Calu3 (cell line): ENCODE results near the gene EEF1AKMT3. TPM values are rescaled to one million over a fixed set of nuclear protein-coding genes. Genes with fewer than 3 reads are reported as not detected.
A peak's percentile ranks its signal among the peaks of the same experiment; 100 is the strongest.

Experiments
- BruUV-seq: library from RNA; stranded (reverse); fragments of 400-500 nt; replicated peaks from 2 replicates; lab custom pipeline; 2021; lab: Mats Ljungman, UMichigan
- CTCF ChIA-PET: fragments of 300-600 bp; sonication (Branson Sonifier 250); formaldehyde crosslinking; loops from one replicate; lab custom pipeline; 2022; ENCODE audit warnings: antibody characterized with exemption; lab: Charles Lee
- DNase-seq: peaks from one replicate; pipeline ENCODE4 v3.0.0; 2022
- H3K27ac Mint-ChIP-seq: one replicate; pipeline ENCODE4 v1.8.0; 2022; ENCODE audit warnings: mixed read lengths; ENCODE audit not compliant: unreplicated experiment
- H3K27me3 Mint-ChIP-seq: one replicate; pipeline ENCODE4 v1.8.0; 2022; ENCODE audit warnings: mixed read lengths; ENCODE audit not compliant: unreplicated experiment
- H3K36me3 Mint-ChIP-seq: one replicate; pipeline ENCODE4 v1.8.0; 2022; ENCODE audit warnings: mild to moderate bottlenecking, moderate library complexity, mixed read lengths; ENCODE audit not compliant: insufficient read depth, unreplicated experiment
- H3K4me1 Mint-ChIP-seq: one replicate; pipeline ENCODE4 v1.8.0; 2022; ENCODE audit warnings: mild to moderate bottlenecking, low read depth, mixed read lengths; ENCODE audit not compliant: unreplicated experiment
- H3K4me3 Mint-ChIP-seq: one replicate; pipeline ENCODE4 v1.8.0; 2022; ENCODE audit warnings: mild to moderate bottlenecking, low read depth, moderate library complexity, mixed read lengths; ENCODE audit not compliant: unreplicated experiment
- H3K9me3 Mint-ChIP-seq: one replicate; pipeline ENCODE4 v1.8.0; 2022; ENCODE audit warnings: low read depth, mixed read lengths; ENCODE audit not compliant: unreplicated experiment
- intact Hi-C: fragments of 100-400 bp; cut with micrococcal nuclease; formaldehyde crosslinking; loops from one replicate; pipeline ENCODE4 v1.10.0; 2022; ENCODE audit not compliant: unreplicated experiment
- total RNA-seq: library from RNA; stranded (reverse); gene quantifications from 2 replicates; pipeline ENCODE4 v1.2.3, GENCODE V29; 2022
- TF ChIP-seq, protein P1 (sequence below): fragments of 200-600 bp; IDR thresholded peaks from one replicate; pipeline ENCODE4 v1.8.0; 2022; ENCODE audit warnings: antibody characterized with exemption; ENCODE audit not compliant: unreplicated experiment

Gene EEF1AKMT3
- total RNA-seq, 1 experiment from 2014 or later = 8.4 TPM

DNA sequence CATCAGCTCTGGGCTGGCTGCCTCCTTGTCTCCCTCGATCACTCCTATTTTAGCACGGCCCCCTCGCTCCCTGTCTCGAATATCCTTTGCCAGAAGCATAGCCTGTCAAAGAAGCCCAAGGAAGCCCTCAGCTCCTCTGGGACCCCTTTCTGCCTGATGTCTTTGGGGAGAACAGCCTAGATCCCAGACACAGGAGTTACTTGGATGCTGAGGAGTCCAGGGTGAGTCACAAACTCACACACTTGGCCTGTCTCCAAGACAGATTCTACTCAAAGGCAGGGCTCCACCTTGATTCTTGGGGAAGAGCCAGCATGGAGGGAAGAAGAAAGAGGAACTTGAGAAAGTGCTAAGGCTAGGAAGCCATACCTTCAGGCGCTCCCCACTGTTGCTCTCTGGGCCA is 38.0 kb downstream of the EEF1AKMT3 start:
- DNase-seq = peak; percentile 27
- Mint-ChIP-seq H3K4me3 (no peak overlapping the region), H3K36me3 (peaks cover 15% of the 10 kb centered on the region), H3K9me3 (no peaks in the 10 kb centered on the region), H3K27ac (no peak overlapping the region), H3K4me1 (peaks cover 9% of the 10 kb centered on the region), H3K27me3 (no peaks in the 10 kb centered on the region)
- no TSS peak for BruUV-seq
- CTCF ChIA-PET = interaction anchor here (0.6 to 1.1 kb wide), 2 partner anchors 8 to 35 kb away, joined by 3 to 4 read pairs; partner anchors contain the start of gene AVIL
- TF ChIP-seq, protein P1, sequence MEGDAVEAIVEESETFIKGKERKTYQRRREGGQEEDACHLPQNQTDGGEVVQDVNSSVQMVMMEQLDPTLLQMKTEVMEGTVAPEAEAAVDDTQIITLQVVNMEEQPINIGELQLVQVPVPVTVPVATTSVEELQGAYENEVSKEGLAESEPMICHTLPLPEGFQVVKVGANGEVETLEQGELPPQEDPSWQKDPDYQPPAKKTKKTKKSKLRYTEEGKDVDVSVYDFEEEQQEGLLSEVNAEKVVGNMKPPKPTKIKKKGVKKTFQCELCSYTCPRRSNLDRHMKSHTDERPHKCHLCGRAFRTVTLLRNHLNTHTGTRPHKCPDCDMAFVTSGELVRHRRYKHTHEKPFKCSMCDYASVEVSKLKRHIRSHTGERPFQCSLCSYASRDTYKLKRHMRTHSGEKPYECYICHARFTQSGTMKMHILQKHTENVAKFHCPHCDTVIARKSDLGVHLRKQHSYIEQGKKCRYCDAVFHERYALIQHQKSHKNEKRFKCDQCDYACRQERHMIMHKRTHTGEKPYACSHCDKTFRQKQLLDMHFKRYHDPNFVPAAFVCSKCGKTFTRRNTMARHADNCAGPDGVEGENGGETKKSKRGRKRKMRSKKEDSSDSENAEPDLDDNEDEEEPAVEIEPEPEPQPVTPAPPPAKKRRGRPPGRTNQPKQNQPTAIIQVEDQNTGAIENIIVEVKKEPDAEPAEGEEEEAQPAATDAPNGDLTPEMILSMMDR = no peak
- intact Hi-C loops = no loop called here

DNA sequence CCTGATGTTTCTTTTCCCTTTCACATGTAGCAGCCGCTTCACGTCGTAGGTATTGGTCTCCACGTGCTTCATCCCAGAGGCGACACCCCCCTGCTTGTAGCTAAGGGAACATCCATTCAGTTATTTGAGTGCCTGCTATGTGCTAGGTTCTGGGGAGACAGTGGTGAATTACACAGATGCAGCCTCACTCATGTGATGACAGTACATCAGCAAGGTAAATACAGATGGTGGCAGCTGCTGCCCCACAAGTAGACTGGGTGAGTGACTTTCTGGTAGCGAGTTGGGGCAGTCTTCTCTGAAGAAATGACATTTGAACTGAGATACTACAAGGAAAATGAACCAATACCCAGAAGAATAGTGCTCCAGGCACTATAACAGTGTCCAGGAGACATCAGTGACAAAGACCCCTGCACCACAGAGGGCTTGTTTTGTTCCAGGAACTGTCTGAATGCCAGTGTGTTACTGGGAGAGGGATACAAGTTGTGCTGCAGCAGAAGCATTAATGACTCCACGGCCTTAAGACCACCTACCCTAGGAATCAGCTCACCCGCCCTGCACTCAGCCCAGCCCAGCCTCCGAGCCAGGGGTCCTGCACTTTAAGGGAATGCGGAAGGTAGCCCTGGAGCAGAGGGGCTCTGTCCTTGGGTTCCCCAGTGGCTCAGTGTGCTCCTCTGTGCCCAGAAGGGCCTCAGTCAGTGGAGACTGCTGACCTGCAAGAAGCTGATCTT is 38.8 kb downstream of the EEF1AKMT3 start:
- BruUV-seq = no TSS peak
- Mint-ChIP-seq H3K9me3 (no peaks in the 10 kb centered on the region), H3K36me3 (peaks cover 15% of the 10 kb centered on the region), H3K27ac (no peak overlapping the region), H3K4me3 (no peak overlapping the region), H3K4me1 (peaks cover 9% of the 10 kb centered on the region), H3K27me3 (no peaks in the 10 kb centered on the region)
- no peak for DNase-seq
- intact Hi-C loops = no loop called here
- CTCF ChIA-PET = interaction anchor here (0.6 kb wide), 1 partner anchor 36 kb away, joined by 3 read pairs; no protein-coding TSS in a partner anchor
- TF ChIP-seq, protein P1 = no peak

DNA sequence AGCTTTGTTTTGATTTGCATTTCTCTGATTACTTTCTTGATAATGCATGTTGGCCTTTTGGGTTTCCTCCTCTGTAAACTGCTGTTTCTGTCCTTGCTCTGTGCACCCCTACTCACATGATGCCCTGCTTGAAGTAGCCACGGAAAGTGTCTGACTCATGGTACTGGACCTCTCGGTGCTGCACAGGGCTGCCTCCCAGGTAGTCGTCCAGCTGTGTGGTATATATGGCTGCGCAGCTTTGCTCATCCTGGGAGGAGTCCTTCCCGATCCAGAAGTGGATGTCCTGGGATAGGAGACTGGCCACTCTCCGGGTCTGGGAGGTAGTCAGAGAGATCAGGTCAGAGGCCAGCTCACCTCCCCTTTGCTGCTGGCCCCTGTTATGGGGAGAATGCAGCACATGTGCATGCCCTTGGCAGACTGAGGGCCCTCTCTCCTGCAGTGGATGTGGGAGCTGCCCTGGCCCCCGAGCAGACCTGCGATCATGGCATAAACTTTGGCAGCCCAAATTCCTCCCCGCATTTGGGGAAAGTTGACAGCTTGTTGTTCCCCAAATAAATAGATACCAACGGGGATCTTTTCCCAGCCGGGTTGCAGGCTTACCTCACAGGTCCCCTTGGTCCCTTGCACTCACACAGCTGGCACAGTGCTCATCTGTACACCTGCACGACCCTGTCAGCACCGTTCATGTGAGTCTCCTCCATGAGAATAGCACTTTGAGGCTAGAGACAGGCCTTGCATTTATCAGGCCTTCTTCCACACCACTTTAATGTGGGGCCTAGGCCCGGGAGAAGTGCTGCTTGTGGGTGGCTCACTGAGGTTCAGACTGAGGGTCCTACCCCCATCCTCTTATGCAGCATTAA is 40.9 kb downstream of the EEF1AKMT3 start:
- CTCF ChIA-PET = no interaction called here
- BruUV-seq = no TSS peak
- TF ChIP-seq, protein P1 = no peak
- Mint-ChIP-seq H3K27me3 (no peaks in the 10 kb centered on the region), H3K27ac (no peak overlapping the region), H3K9me3 (no peaks in the 10 kb centered on the region), H3K4me1 (peaks cover 9% of the 10 kb centered on the region), H3K4me3 (no peak overlapping the region), H3K36me3 (peaks cover 10% of the 10 kb centered on the region)
- no peak for DNase-seq
- intact Hi-C loops = no loop called here

DNA sequence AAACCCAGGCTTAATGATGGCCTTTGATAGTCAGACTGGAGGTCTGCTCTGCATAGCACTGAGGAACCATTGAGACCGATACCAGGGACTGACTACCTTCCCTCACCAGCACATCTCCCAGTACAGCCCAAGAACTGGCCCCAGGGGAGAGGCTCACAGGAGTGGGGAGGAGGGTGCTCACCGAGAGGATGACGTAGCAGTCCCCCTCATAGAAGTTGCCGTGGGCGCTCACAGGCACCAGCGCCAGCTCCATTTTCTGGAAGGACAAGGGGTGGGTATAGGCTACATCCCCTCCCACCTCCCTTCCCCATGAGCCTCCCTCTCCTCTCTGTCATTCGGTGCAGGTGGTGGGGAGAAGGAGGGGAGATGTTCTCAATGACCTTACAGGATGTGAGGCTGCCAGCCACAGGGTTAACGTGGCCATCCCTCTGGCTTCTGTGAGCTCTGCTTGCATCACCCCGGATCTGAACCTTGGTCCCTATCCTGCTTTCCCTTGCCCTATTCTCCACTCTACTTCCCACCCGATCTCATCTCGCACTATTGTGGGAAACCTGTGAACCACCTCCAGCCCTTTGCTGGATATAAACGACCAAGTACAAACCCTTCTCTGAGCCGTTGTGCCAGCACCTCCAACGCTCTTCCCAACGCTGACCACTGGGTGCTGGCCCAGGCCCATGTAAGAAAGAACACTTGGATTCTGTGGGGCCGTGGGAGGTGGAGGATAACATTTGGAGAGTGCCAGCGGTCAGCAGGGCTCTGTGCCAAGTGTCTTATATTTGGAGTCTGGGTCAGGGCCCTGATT is 41.8 kb downstream of the EEF1AKMT3 start:
- Mint-ChIP-seq H3K27ac (no peak overlapping the region), H3K4me3 (no peak overlapping the region), H3K4me1 (peaks cover 17% of the 10 kb centered on the region), H3K27me3 (no peaks in the 10 kb centered on the region), H3K36me3 (peaks cover 18% of the 10 kb centered on the region), H3K9me3 (no peaks in the 10 kb centered on the region)
- CTCF ChIA-PET = interaction anchor here (0.7 kb wide), 1 partner anchor 216 kb away, joined by 3 read pairs; no protein-coding TSS in a partner anchor
- intact Hi-C loops = no loop called here
- TF ChIP-seq, protein P1 = no peak
- no TSS peak for BruUV-seq
- DNase-seq = no peak
